ENCODE data around the gene UBASH3B.

The UBASH3B gene

GRCh38 chr11:122696662-122697061 is 41.1 kb downstream of the UBASH3B start:
- no peak overlapping the region for H3K4me2 ChIP-seq (ENCODE audit: low read length)
- H3K79me2 ChIP-seq (ENCODE audit: low read length): no peaks in the 10 kb centered on the region
- TF ChIP-seq CTCF (IDR thresholded peaks at IDR 0.05; ENCODE audit: low read depth, low read length) (no peak), EZH2phosphoT487 (IDR thresholded peaks at IDR 0.05; ENCODE audit: low read depth) (no peak)

GRCh38 chr11:122697636-122698167 is 42.2 kb downstream of the UBASH3B start:
- Histone ChIP-seq H3K27me3 (ENCODE audit: low read depth, low read length) (peaks cover 36% of the 10 kb centered on the region), H3K27ac (ENCODE audit: low read length) (no peak overlapping the region), H3K4me1 (ENCODE audit: low read length) (peaks cover 11% of the 10 kb centered on the region), H3K9me3 (ENCODE audit: insufficient read depth, low read length) (no peaks in the 10 kb centered on the region), H2AFZ (ENCODE audit: low read depth, low read length) (no peak overlapping the region), H3K4me2 (ENCODE audit: low read length) (peak overlapping the region; percentile 64), H3K36me3 (replicated peaks; ENCODE audit: low read depth, low read length) (no peaks in the 10 kb centered on the region), H3K9ac (ENCODE audit: low read length) (no peak overlapping the region), H4K20me1 (ENCODE audit: insufficient read depth, low read length) (no peaks in the 10 kb centered on the region), H3K4me3 (ENCODE audit: low read length) (peak overlapping the region; percentile 40), H3K79me2 (ENCODE audit: low read length) (no peaks in the 10 kb centered on the region)
- TF ChIP-seq EZH2phosphoT487 (IDR thresholded peaks at IDR 0.05; ENCODE audit: low read depth): no peak
- no peak for TF ChIP-seq CTCF (IDR thresholded peaks at IDR 0.05; ENCODE audit: low read depth, low read length)

More at GRCh38 chr11:122696662-122697061, 41.1 kb downstream of the UBASH3B start:
- H3K4me1 ChIP-seq (ENCODE audit: low read length): peaks cover 12% of the 10 kb centered on the region
- H4K20me1 ChIP-seq (ENCODE audit: insufficient read depth, low read length): no peaks in the 10 kb centered on the region
- H3K9me3 ChIP-seq (ENCODE audit: insufficient read depth, low read length): no peaks in the 10 kb centered on the region
- H2AFZ ChIP-seq (ENCODE audit: low read depth, low read length): no peak overlapping the region
- no peak overlapping the region for H3K27ac ChIP-seq (ENCODE audit: low read length)
- no peak overlapping the region for H3K4me3 ChIP-seq (ENCODE audit: low read length)
- H3K36me3 ChIP-seq (replicated peaks; ENCODE audit: low read depth, low read length): no peaks in the 10 kb centered on the region
- H3K9ac ChIP-seq (ENCODE audit: low read length): no peak overlapping the region
- H3K27me3 ChIP-seq (ENCODE audit: low read depth, low read length): peaks cover 31% of the 10 kb centered on the region

- H3K36me3 ChIP-seq (replicated peaks; ENCODE audit: low read depth, low read length): no peaks in the 10 kb centered on the region
- peaks cover 36% of the 10 kb centered on the region for H3K27me3 ChIP-seq (ENCODE audit: low read depth, low read length)
- H3K4me1 ChIP-seq (ENCODE audit: low read length): peaks cover 11% of the 10 kb centered on the region
- H2AFZ ChIP-seq (ENCODE audit: low read depth, low read length): no peak overlapping the region
- no peaks in the 10 kb centered on the region for H4K20me1 ChIP-seq (ENCODE audit: insufficient read depth, low read length)
- H3K79me2 ChIP-seq (ENCODE audit: low read length): no peaks in the 10 kb centered on the region
- 0 out of 2 replicates have a peak overlapping the region, but pooled peaks have one; percentile 40 for H3K4me3 ChIP-seq (ENCODE audit: low read length)
- H3K4me2 ChIP-seq (ENCODE audit: low read length): peak overlapping the region; percentile 64
- no peak overlapping the region for H3K9ac ChIP-seq (ENCODE audit: low read length)
- H3K9me3 ChIP-seq (ENCODE audit: insufficient read depth, low read length): no peaks in the 10 kb centered on the region
- TF ChIP-seq CTCF (IDR thresholded peaks at IDR 0.05; ENCODE audit: low read depth, low read length): no peak
- no peak for TF ChIP-seq EZH2phosphoT487 (IDR thresholded peaks at IDR 0.05; ENCODE audit: low read depth)
- H3K27ac ChIP-seq (ENCODE audit: low read length): no peak overlapping the region
These were observed 42.9 kb downstream of the UBASH3B start for GRCh38 chr11:122698392-122698791.

- Histone ChIP-seq H3K4me2 (ENCODE audit: low read length) (no peak overlapping the region), H2AFZ (ENCODE audit: low read depth, low read length) (no peak overlapping the region), H3K4me3 (ENCODE audit: low read length) (no peak overlapping the region), H3K9ac (ENCODE audit: low read length) (no peak overlapping the region), H3K27me3 (ENCODE audit: low read depth, low read length) (peaks cover 31% of the 10 kb centered on the region), H3K4me1 (ENCODE audit: low read length) (peaks cover 11% of the 10 kb centered on the region), H3K79me2 (ENCODE audit: low read length) (no peaks in the 10 kb centered on the region), H3K36me3 (replicated peaks; ENCODE audit: low read depth, low read length) (no peaks in the 10 kb centered on the region), H3K9me3 (ENCODE audit: insufficient read depth, low read length) (no peaks in the 10 kb centered on the region), H4K20me1 (ENCODE audit: insufficient read depth, low read length) (no peaks in the 10 kb centered on the region), H3K27ac (ENCODE audit: low read length) (no peak overlapping the region)
- TF ChIP-seq CTCF (IDR thresholded peaks at IDR 0.05; ENCODE audit: low read depth, low read length) (no peak), EZH2phosphoT487 (IDR thresholded peaks at IDR 0.05; ENCODE audit: low read depth) (no peak)
These were observed 45.1 kb downstream of the UBASH3B start for GRCh38 chr11:122700666-122701065.
